ENCODE results near the gene DIP2C. TPM values are rescaled to one million over a fixed set of nuclear protein-coding genes. Genes with fewer than 3 reads are reported as not detected.
"Not testable (repeated sequence)": the region's sequence is repeated elsewhere in the genome, so short reads cannot be mapped to it uniquely, and the experiment has no call there.

Gene DIP2C
- total RNA-seq, 2 donors from 2014 or later = 12.3 to 41.8 TPM

GRCh38 chr10:681670-682318 lies 7.7 kb downstream of the DIP2C start:
- TF ChIP-seq POLR2AphosphoS5 (IDR thresholded peaks at IDR 0.05) (peak; percentile 39), POLR2A (IDR thresholded peaks at IDR 0.05) (no peak)
- TF ChIP-seq, protein P1, sequence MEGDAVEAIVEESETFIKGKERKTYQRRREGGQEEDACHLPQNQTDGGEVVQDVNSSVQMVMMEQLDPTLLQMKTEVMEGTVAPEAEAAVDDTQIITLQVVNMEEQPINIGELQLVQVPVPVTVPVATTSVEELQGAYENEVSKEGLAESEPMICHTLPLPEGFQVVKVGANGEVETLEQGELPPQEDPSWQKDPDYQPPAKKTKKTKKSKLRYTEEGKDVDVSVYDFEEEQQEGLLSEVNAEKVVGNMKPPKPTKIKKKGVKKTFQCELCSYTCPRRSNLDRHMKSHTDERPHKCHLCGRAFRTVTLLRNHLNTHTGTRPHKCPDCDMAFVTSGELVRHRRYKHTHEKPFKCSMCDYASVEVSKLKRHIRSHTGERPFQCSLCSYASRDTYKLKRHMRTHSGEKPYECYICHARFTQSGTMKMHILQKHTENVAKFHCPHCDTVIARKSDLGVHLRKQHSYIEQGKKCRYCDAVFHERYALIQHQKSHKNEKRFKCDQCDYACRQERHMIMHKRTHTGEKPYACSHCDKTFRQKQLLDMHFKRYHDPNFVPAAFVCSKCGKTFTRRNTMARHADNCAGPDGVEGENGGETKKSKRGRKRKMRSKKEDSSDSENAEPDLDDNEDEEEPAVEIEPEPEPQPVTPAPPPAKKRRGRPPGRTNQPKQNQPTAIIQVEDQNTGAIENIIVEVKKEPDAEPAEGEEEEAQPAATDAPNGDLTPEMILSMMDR (IDR thresholded peaks at IDR 0.05) = no peak
- Histone ChIP-seq H3K9me3 (no peaks in the 10 kb centered on the region), H3K27ac (no peak overlapping the region), H3K4me1 (replicated peaks) (no peaks in the 10 kb centered on the region), H3K36me3 (no peaks in the 10 kb centered on the region), H3K27me3 (replicated peaks; ENCODE audit: insufficient read depth) (no peaks in the 10 kb centered on the region), H3K4me3 (no peak overlapping the region)
- intact Hi-C loops (cut with DNase I) = no loop called here
- 90% methylated on average over 9 of the region's 9 CpGs for WGBS
- no peak for DNase-seq (ENCODE audit: low spot score)

- TF ChIP-seq POLR2A (IDR thresholded peaks at IDR 0.05) (no peak), POLR2AphosphoS5 (IDR thresholded peaks at IDR 0.05) (no peak)
- TF ChIP-seq, protein P1 (IDR thresholded peaks at IDR 0.05) = no peak
- DNase-seq (ENCODE audit: low spot score) = no peak
- Histone ChIP-seq H3K9me3 (no peaks in the 10 kb centered on the region), H3K36me3 (no peaks in the 10 kb centered on the region), H3K4me1 (replicated peaks) (no peaks in the 10 kb centered on the region), H3K27me3 (replicated peaks; ENCODE audit: insufficient read depth) (no peaks in the 10 kb centered on the region), H3K27ac (no peak overlapping the region), H3K4me3 (no peak overlapping the region)
- WGBS = 95% methylated on average over 12 of the region's 12 CpGs
- intact Hi-C loops (cut with DNase I) = no loop called here
These were observed 8.7 kb downstream of the DIP2C start for GRCh38 chr10:680745-681144.

- Histone ChIP-seq H3K36me3 (no peaks in the 10 kb centered on the region), H3K27me3 (replicated peaks; ENCODE audit: insufficient read depth) (no peaks in the 10 kb centered on the region), H3K9me3 (no peaks in the 10 kb centered on the region), H3K4me1 (replicated peaks) (no peaks in the 10 kb centered on the region), H3K4me3 (no peak overlapping the region), H3K27ac (no peak overlapping the region)
- TF ChIP-seq POLR2A (IDR thresholded peaks at IDR 0.05) (no peak), POLR2AphosphoS5 (IDR thresholded peaks at IDR 0.05) (no peak)
- TF ChIP-seq, protein P1 (IDR thresholded peaks at IDR 0.05) = no peak
- intact Hi-C loops (cut with DNase I) = no loop called here
- no peak for DNase-seq (ENCODE audit: low spot score)
- WGBS = 58% methylated on average over 11 of the region's 11 CpGs
These were observed 9.3 kb downstream of the DIP2C start for GRCh38 chr10:680146-680545.

- 97% methylated on average over 15 of the region's 15 CpGs for WGBS
- no peak for DNase-seq (ENCODE audit: low spot score)
- no peak overlapping the region for H3K4me3 ChIP-seq
- H3K4me1 ChIP-seq (replicated peaks) = no peaks in the 10 kb centered on the region
- no peak overlapping the region for H3K27ac ChIP-seq
- intact Hi-C loops (cut with DNase I) = no loop called here
- no peaks in the 10 kb centered on the region for H3K9me3 ChIP-seq
- H3K27me3 ChIP-seq (replicated peaks; ENCODE audit: insufficient read depth) = no peaks in the 10 kb centered on the region
- H3K36me3 ChIP-seq = no peaks in the 10 kb centered on the region
- TF ChIP-seq, protein P1 (IDR thresholded peaks at IDR 0.05) = no peak
- no peak for TF ChIP-seq POLR2AphosphoS5 (IDR thresholded peaks at IDR 0.05)
- no peak for TF ChIP-seq POLR2A (IDR thresholded peaks at IDR 0.05)
These were observed 9.9 kb downstream of the DIP2C start for GRCh38 chr10:679556-679955.

GRCh38 chr10:678662-679005 lies 10.8 kb downstream of the DIP2C start:
- H3K4me1 ChIP-seq (replicated peaks); H3K27me3 ChIP-seq (replicated peaks; ENCODE audit: insufficient read depth); H3K36me3 ChIP-seq; H3K27ac ChIP-seq; intact Hi-C loops (cut with DNase I); H3K9me3 ChIP-seq; H3K4me3 ChIP-seq; DNase-seq (ENCODE audit: low spot score): not testable (repeated sequence)
- 59% methylated on average over 18 of the region's 24 CpGs for WGBS

Data from prostate gland (tissue), 2 donors.